Duodenal mucosa (tissue), 2 donors: ENCODE results near the gene IRX5.

ENCODE experiments used
- H3K27ac ChIP-seq: one replicate; pipeline ENCODE4 v1.7.0; 2013; ENCODE audit warnings: low read depth, low read length
- H3K27me3 ChIP-seq, 2 donors: one replicate each; pipeline ENCODE4 v1.7.0; 2013; ENCODE audit warnings: low read length in 2 of 2, control low read depth in 1 of 2; ENCODE audit not compliant: insufficient read depth in 2 of 2, control insufficient read depth in 1 of 2
- H3K36me3 ChIP-seq, 2 donors: one replicate each; pipeline ENCODE4 v1.7.0; 2013; ENCODE audit warnings: low read length in 2 of 2, control low read depth in 1 of 2; ENCODE audit not compliant: insufficient read depth in 2 of 2, control insufficient read depth in 1 of 2
- H3K4me1 ChIP-seq, 2 donors: one replicate each; pipeline ENCODE4 v1.7.0; 2013; ENCODE audit warnings: low read length in 2 of 2, control low read depth in 1 of 2; ENCODE audit not compliant: insufficient read depth in 2 of 2, control insufficient read depth in 1 of 2
- H3K4me3 ChIP-seq, 2 donors: one replicate each; pipeline ENCODE4 v1.7.0; 2013; ENCODE audit warnings: low read length in 2 of 2, low read depth in 1 of 2
- H3K9ac ChIP-seq, 2 donors: one replicate each; pipeline ENCODE4 v1.7.0; 2013; ENCODE audit warnings: low read length in 2 of 2, low read depth in 1 of 2
- H3K9me3 ChIP-seq, 2 donors: one replicate each; pipeline ENCODE4 v1.7.0; 2013; ENCODE audit warnings: low read length in 2 of 2, control low read depth in 1 of 2; ENCODE audit not compliant: control insufficient read depth in 1 of 2

IRX5 gene

DNA sequence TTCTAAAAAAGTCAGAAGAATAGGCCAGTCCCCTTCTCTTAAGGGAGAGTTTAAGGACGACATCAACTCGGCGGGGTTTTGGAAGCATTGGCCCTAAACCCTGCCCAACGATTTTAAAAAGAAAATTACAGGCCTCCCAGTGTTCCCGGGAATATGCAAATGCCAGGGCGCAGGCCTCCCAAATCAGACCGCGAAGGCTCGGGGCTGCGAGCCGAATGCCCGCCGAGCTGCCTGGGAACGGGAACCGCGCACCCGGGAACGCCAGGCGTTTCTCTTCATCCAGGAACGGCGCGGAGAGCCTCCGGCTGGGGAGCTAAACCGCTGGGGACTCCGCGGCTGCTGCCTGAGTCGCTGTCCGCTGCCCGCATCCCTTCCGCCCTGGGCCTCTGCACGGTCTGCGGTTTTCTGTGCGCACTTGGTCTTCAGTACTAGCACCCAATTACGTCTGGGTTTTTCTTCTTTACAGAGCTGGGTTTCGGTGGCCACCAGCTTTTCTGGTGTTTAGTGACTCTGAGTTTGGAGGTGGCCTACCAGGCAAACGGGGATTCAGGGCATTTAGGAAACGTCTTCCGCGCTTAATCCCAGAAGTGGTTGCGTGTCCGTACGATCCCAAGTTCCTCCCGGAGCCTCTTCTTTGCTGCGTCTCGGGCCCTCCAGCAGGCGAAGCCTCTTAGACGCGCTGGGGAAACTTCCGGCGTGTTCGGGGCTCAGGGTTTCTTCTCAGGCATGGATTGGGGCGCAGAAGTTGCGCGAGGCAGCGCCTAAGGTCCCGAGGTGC lies 5.7 kb downstream of the IRX5 start:
- Histone ChIP-seq H3K9me3 (no peaks in the 10 kb centered on the region), H3K27ac (no peak overlapping the region), H3K27me3 (peaks cover 81 to 96% of the 10 kb centered on the region in 2 donors), H3K36me3 (no peaks in the 10 kb centered on the region), H3K4me3 (no peak overlapping the region), H3K9ac (no peak overlapping the region), H3K4me1 (peaks cover 0 to 13% of the 10 kb centered on the region in 2 donors)

DNA sequence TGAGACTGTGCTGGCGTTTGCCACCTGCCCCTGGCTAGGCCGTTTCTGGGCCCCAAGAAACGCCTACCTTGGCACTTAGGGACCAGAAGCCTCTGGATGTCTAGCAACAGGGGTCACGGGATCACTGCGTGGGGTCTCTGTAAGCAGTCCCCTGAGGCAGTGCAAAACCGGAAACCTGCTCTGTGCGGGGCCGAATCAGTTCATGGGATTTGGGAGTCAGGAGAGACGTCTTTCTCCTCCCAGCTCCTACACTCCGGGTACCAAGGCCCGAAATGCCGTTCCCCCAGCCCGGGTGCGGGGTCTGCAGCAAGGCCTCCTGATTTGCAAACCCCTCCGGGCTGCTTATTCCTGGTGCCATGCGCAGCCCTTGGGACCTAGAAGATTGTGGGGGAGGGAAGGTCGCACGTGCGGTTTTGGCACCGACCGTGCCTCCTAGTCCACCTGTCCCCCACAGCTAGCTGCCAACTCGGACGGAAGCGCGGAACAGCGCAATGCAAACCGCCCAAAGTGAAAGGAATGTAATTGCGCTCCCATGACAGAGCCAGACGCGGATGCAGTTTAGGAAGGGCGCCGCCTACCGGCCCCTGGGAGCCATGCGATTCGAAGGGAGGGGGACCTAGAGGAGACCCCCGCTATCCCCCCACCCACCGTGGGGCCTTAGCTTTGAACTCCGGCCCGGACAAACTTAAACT lies 6.5 kb downstream of the IRX5 start:
- Histone ChIP-seq H3K27me3 (peaks cover 75 to 90% of the 10 kb centered on the region in 2 donors), H3K4me3 (peak overlapping the region; percentile 30 to 50), H3K4me1 (peaks cover 0 to 13% of the 10 kb centered on the region in 2 donors), H3K9me3 (no peaks in the 10 kb centered on the region), H3K9ac (no peak overlapping the region), H3K36me3 (no peaks in the 10 kb centered on the region), H3K27ac (no peak overlapping the region)

DNA sequence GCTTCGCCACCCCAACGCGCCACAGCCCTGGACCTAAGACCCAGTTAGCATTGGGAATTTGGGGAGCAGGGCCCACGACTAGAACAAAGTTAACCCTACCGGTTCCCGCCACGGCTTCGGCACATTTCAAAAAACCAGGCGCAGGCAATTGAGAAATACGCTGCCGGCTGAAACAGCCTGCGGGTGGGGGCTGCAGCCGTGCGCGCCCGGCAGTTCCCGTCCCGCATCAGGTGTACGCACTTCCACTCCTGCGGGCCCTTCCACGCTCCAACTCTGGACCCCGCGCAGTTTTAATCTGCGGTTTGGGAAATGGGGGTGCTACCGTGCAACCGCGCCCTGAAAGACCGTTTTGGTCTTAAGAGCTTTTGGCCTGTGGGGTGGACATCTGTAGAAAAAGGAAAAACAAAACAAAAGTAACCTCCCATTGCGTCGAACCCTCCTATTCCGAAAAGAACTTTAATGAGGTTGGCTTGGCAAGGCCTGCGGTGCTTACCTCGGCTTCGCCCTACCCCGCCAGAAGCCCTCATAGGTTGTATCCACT lies 7.1 kb downstream of the IRX5 start:
- H3K9me3 ChIP-seq: no peaks in the 10 kb centered on the region
- H3K4me1 ChIP-seq: peaks cover 0 to 13% of the 10 kb centered on the region in 2 donors
- peaks cover 69 to 85% of the 10 kb centered on the region in 2 donors for H3K27me3 ChIP-seq
- H3K4me3 ChIP-seq: peak overlapping the region; percentile 30 to 50
- no peak overlapping the region for H3K9ac ChIP-seq
- H3K27ac ChIP-seq: no peak overlapping the region
- no peaks in the 10 kb centered on the region for H3K36me3 ChIP-seq

DNA sequence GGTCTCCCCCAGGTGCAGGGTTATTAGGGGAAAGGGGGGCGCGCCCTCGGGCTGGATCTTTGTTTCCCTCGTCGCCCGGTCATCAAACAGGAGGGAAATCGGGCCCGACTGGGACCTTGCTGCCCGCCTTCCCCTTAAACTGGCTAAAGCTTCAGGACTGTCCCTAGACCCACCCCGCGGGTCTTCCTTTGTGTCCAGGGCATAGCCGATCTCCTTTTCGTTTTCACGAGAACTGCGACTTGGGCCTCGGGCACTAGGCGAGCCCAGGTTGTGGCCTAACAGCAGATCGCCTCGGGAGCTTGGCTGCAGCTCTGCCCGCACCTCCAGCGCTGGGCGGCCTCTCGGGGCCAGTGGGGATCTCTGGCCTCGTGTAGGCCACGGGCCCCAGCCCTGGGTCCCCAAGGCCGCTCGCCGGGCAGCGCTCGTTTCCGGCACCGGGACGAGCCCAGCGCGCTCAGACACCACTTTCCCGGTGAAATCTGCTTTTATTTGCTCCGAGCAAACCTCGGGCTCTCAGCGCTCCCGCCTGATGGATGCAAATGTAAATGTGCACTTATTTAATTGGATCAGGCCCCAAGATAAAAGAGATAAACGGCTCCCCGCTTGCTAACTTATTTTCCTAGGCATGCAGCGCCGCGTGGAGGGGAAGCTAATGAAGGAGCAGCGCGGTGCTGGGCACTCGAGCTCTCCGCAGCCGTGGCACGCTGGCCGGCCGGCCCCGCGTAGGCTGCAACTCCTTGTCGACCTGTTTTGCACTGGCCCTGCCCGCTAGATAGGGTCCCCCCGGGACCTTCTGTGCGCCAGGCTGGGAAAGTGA lies 7.8 kb downstream of the IRX5 start:
- no peaks in the 10 kb centered on the region for H3K9me3 ChIP-seq
- H3K4me3 ChIP-seq: no peak overlapping the region
- no peaks in the 10 kb centered on the region for H3K36me3 ChIP-seq
- no peak overlapping the region for H3K9ac ChIP-seq
- peaks cover 0 to 13% of the 10 kb centered on the region in 2 donors for H3K4me1 ChIP-seq
- no peak overlapping the region for H3K27ac ChIP-seq
- peaks cover 67 to 85% of the 10 kb centered on the region in 2 donors for H3K27me3 ChIP-seq

DNA sequence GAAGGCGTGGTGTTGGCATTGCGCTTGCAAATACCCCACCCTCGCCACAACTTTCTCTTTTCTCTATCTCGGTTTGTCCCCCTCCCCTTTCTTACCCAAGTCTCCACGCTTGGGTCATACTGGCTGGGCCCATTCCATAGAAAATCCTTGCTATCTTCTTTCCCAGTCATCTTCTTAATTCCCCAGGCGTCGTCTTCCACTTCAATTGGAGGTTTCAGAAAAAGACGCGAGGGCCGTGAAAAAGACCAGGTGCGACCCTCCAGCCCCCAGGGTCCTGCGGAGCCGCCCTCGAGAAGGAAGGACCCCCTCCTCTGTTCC lies 8.3 kb downstream of the IRX5 start:
- Histone ChIP-seq H3K9me3 (no peaks in the 10 kb centered on the region), H3K27ac (no peak overlapping the region), H3K27me3 (peaks cover 66 to 79% of the 10 kb centered on the region in 2 donors), H3K4me3 (no peak overlapping the region), H3K36me3 (no peaks in the 10 kb centered on the region), H3K4me1 (peaks cover 0 to 13% of the 10 kb centered on the region in 2 donors), H3K9ac (no peak overlapping the region)

DNA sequence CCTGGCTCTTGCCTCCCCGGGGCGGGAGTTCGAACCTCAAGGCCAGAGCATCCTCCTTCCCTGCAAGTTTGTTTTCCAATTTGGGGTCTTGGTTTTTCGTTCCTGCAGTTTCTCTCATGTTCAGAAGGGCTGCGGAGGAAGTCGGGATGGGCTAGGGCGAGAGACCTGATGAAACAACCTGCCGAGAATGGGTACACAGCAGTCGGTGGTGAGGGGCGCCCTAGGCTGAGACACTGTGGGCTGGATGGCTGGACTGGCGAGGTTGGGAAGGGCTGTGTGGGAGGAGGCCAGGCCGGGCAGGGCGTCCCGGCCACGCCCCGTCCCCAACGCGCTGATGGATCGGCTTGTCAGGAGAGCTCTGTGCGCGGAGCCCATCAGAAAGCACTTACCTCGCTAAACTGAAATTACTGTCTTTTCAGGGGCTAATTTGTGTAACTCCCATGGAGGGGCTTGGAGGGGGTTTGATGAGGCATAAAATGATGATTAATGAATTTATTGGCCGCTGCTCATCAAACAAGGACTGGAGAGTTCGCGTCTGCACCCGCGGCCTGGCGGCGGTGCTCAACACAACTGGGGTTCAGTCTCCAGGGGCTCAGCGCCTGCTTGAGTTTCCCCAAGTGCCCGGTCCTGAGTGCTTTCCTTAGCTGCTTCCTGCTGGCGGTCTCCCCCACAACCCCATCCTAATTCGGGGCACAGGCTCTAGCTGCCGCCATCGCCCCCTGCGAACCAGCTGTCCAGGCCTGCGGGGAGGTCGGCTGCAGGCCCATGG lies 9.0 kb downstream of the IRX5 start:
- H3K4me1 ChIP-seq: peaks cover 0 to 13% of the 10 kb centered on the region in 2 donors
- H3K27ac ChIP-seq: no peak overlapping the region
- no peaks in the 10 kb centered on the region for H3K9me3 ChIP-seq
- H3K27me3 ChIP-seq: peaks cover 61 to 76% of the 10 kb centered on the region in 2 donors
- no peak overlapping the region for H3K9ac ChIP-seq
- no peaks in the 10 kb centered on the region for H3K36me3 ChIP-seq
- H3K4me3 ChIP-seq: no peak overlapping the region

DNA sequence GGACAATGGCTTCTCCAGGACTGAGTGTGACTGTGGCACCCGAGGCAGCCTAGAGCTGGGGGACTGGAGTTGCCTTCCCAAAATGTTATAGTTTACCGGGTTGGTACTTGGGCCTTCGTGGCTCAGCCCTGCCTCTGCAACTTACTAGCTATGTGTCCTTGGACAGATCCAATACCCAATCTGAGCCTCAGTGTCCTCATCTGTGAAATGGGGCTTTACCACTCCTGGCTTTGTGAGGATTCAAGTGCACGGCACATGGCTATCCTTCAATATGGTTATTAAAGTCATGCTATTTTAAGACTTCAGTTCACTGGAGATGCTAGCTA lies 9.6 kb downstream of the IRX5 start:
- peaks cover 0 to 13% of the 10 kb centered on the region in 2 donors for H3K4me1 ChIP-seq
- no peak overlapping the region for H3K9ac ChIP-seq
- H3K27ac ChIP-seq: no peak overlapping the region
- no peak overlapping the region for H3K4me3 ChIP-seq
- no peaks in the 10 kb centered on the region for H3K36me3 ChIP-seq
- peaks cover 62 to 71% of the 10 kb centered on the region in 2 donors for H3K27me3 ChIP-seq
- no peaks in the 10 kb centered on the region for H3K9me3 ChIP-seq

DNA sequence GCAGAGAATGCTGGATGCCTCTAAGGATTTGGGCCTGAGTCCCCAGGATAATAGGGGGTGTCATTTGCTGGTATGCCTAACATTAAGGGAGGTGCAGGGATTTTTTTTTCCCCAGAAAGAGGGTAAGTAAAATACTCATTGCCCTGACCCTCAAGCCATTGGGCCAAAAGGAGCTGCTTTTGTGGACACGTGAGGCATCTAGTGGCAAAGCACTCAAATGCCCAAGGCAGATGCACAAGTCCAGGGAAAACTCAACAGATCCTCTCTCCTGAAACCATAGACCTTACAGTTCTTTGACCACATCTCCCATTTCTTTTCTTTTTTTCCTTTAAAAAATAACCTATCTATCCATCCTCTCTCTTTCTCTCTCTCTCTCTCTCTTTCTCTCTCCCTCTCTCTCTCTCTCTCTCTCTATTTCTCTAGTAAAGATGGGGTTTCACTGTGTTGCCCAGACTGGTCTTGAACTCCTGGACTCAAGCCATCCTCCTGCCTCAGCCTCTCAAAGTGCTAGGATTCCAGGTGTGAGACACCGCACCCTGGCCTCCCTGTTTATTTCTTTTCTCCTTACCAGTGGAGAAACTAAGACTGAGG lies 11.8 kb downstream of the IRX5 start:
- Histone ChIP-seq H3K36me3 (no peaks in the 10 kb centered on the region), H3K9ac (no peak overlapping the region), H3K4me1 (peaks cover 0 to 2% of the 10 kb centered on the region in 2 donors), H3K9me3 (no peaks in the 10 kb centered on the region), H3K27ac (no peak overlapping the region), H3K27me3 (peaks cover 48 to 49% of the 10 kb centered on the region in 2 donors), H3K4me3 (no peak overlapping the region)

DNA sequence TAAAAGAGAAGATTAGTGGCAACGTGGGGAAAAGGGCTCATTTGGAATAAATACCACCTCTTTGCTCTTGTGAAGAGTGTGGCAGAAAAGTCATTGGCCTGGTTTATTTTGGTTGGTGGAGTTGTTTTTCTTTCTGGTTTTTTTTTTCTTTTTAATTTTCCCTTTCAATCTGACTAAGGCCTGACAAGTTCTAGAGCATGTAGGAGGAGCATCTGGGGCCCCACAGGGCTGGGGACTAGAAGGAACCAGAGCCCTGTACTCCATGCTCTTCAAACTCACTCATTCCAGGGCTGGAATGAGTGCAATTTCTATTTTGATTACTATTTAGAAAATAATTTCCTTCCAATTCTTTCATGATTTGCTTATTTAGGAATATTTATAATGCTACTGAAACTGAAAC lies 13.3 kb downstream of the IRX5 start:
- Histone ChIP-seq H3K27me3 (peaks cover 36 to 37% of the 10 kb centered on the region in 2 donors), H3K4me1 (no peaks in the 10 kb centered on the region), H3K27ac (no peak overlapping the region)

More for the DNA sequence above, 13.3 kb downstream of the IRX5 start:
- Histone ChIP-seq H3K36me3 (no peaks in the 10 kb centered on the region), H3K9me3 (no peaks in the 10 kb centered on the region), H3K9ac (no peak overlapping the region), H3K4me3 (no peak overlapping the region)
